Esophagus muscularis mucosa (tissue), 4 donors: Measurements from ENCODE around the gene ASTN2. TPM values are rescaled to one million over a fixed set of nuclear protein-coding genes. Genes with fewer than 3 reads are reported as not detected.

Source experiments
- DNase-seq: peaks from one replicate; pipeline ENCODE4 v3.0.0-alpha.2; 2017; ENCODE audit errors: extremely low spot score
- H3K27ac ChIP-seq, 4 donors: fragments of 200-600 bp; sonication (generic); replicated peaks in 1 of 4; 1 replicate in 3 of 4; 2 replicates in 1 of 4; pipeline ENCODE4 v1.5.1; 2016 to 2019; ENCODE audit warnings: mild to moderate bottlenecking in 1 of 4
- H3K27me3 ChIP-seq, 4 donors: fragments of 200-600 bp; sonication (generic); one replicate each; pipeline versions ENCODE4 v1.5.1 to v1.6.0; 2016 to 2019
- H3K36me3 ChIP-seq, 4 donors: fragments of 200-600 bp; sonication (generic); one replicate each; pipeline ENCODE4 v1.5.1; 2016 to 2019
- H3K4me1 ChIP-seq, 4 donors: fragments of 200-600 bp; sonication (generic); one replicate each; pipeline ENCODE4 v1.5.1; 2016 to 2019
- H3K4me3 ChIP-seq, 4 donors: fragments of 200-600 bp; sonication (generic); 1 replicate in 2 of 4; 2 replicates in 2 of 4; pipeline ENCODE4 v1.5.1; 2016 to 2019; ENCODE audit warnings: mild to moderate bottlenecking in 4 of 4, moderate library complexity in 1 of 4
- H3K9me3 ChIP-seq, 4 donors: fragments of 200-600 bp; sonication (generic); 1 replicate in 3 of 4; 2 replicates in 1 of 4; pipeline ENCODE4 v1.5.1; 2016 to 2019
- EP300 ChIP-seq: sonication (generic); formaldehyde crosslinking; IDR thresholded peaks from one replicate; pipeline ENCODE4 v1.6.1; 2017; ENCODE audit warnings: antibody characterized with exemption
- POLR2A ChIP-seq: fragments of 450-650 bp; IDR thresholded peaks from one replicate; pipeline ENCODE4 v1.6.1; 2017; ENCODE audit warnings: antibody characterized with exemption, moderate library complexity, mild to moderate bottlenecking, low read depth
- POLR2AphosphoS5 ChIP-seq, 2 donors: sonication (generic); formaldehyde crosslinking; IDR thresholded peaks; one replicate each; pipeline ENCODE4 v1.6.1; 2017; ENCODE audit warnings: antibody characterized with exemption in 2 of 2
- WGBS: methylation state at CpG from one replicate; pipeline ENCODE4 v1.1.5; 2018; 5-methylcytosine and 5-hydroxymethylcytosine counted together
- intact Hi-C: fragments of 100-400 bp; cut with DNase I; formaldehyde crosslinking; loops from one replicate; pipeline ENCODE4 v1.15.1; 2023
- total RNA-seq, 4 donors: library from RNA; depleted of rRNA; stranded (reverse); fragments of >200 nt; gene quantifications; one replicate each; pipeline versions ENCODE4 v1.1.0 to v1.2.1, GENCODE V29; 2016
- TF ChIP-seq, protein P1 (sequence below), 3 experiments: fragments of 200-600 bp in 2 of 3; fragments of 450-650 bp in 1 of 3; sonication (generic) in 2 of 3; IDR thresholded peaks; one replicate each; pipeline ENCODE4 v1.5.1; 2017 to 2019; ENCODE audit warnings: antibody characterized with exemption in 3 of 3, mild to moderate bottlenecking in 2 of 3, moderate library complexity in 1 of 3

The ASTN2 gene
- total RNA-seq, 4 donors from 2014 or later = 4.2 to 6.9 (median 5.5) TPM

DNA sequence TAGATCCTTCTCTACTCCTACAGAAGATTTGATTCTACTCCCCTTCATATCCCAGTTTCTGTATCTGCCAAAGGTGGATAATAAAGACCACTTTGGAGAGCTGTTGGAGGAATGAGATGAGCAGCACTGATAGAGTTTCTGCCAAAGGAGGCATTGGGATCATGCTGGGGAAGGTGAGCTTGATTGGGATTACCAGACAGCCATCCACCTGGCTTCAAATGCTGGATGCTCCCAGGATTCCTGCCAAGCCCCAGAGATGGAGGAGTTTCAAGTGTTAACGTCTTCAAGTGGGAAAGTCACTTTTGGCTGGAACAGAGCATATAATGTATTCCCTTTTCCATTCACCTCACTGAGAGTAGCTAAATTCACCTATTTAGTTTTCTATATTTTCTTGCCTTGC, 379.3 kb downstream of the ASTN2 start:
- H3K36me3 ChIP-seq = no peaks in the 10 kb centered on the region
- TF ChIP-seq EP300 = no peak
- TF ChIP-seq POLR2AphosphoS5 (IDR thresholded peaks at IDR 0.05) = no peak
- TF ChIP-seq, protein P1, sequence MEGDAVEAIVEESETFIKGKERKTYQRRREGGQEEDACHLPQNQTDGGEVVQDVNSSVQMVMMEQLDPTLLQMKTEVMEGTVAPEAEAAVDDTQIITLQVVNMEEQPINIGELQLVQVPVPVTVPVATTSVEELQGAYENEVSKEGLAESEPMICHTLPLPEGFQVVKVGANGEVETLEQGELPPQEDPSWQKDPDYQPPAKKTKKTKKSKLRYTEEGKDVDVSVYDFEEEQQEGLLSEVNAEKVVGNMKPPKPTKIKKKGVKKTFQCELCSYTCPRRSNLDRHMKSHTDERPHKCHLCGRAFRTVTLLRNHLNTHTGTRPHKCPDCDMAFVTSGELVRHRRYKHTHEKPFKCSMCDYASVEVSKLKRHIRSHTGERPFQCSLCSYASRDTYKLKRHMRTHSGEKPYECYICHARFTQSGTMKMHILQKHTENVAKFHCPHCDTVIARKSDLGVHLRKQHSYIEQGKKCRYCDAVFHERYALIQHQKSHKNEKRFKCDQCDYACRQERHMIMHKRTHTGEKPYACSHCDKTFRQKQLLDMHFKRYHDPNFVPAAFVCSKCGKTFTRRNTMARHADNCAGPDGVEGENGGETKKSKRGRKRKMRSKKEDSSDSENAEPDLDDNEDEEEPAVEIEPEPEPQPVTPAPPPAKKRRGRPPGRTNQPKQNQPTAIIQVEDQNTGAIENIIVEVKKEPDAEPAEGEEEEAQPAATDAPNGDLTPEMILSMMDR (IDR thresholded peaks at IDR 0.05) = no peak
- TF ChIP-seq POLR2A = no peak
- H3K27ac ChIP-seq = no peak overlapping the region
- H3K4me3 ChIP-seq = no peak overlapping the region
- whole genome bisulfite sequencing = 53% methylated on average over 1 of the region's 1 CpG
- H3K9me3 ChIP-seq = no peaks in the 10 kb centered on the region
- intact Hi-C loops = no loop called here
- no peaks in the 10 kb centered on the region for H3K4me1 ChIP-seq
- DNase-seq = no peak
- H3K27me3 ChIP-seq = no peaks in the 10 kb centered on the region

DNA sequence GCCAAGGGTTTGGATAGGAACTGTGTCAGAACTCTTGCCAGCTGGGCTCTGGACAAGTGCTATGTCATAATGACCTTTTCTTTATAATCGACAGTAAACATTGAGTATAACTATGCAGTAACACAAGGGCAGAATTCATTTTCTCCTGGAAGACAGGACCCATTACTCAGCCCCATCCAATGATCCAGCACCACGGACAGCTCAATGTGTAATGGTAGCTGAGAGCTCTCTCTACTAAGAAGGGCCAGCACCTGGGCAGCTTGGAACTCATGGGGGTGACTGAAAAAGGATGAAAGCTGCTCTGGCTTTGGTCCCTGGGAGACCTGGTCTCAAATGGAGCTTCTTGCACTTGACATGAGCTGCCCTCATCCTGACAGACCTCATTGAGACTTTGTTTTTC, 380.0 kb downstream of the ASTN2 start:
- intact Hi-C loops = no loop called here
- no peak for TF ChIP-seq POLR2AphosphoS5 (IDR thresholded peaks at IDR 0.05)
- TF ChIP-seq, protein P1 (IDR thresholded peaks at IDR 0.05) = no peak
- no peak for TF ChIP-seq POLR2A
- no peak for TF ChIP-seq EP300
- Histone ChIP-seq H3K9me3 (no peaks in the 10 kb centered on the region), H3K27ac (no peak overlapping the region), H3K27me3 (no peaks in the 10 kb centered on the region), H3K36me3 (no peaks in the 10 kb centered on the region), H3K4me3 (no peak overlapping the region), H3K4me1 (peaks cover 0 to 4% (median 0%) of the 10 kb centered on the region in 4 donors)
- WGBS = 34% methylated on average over 2 of the region's 2 CpGs
- no peak for DNase-seq

DNA sequence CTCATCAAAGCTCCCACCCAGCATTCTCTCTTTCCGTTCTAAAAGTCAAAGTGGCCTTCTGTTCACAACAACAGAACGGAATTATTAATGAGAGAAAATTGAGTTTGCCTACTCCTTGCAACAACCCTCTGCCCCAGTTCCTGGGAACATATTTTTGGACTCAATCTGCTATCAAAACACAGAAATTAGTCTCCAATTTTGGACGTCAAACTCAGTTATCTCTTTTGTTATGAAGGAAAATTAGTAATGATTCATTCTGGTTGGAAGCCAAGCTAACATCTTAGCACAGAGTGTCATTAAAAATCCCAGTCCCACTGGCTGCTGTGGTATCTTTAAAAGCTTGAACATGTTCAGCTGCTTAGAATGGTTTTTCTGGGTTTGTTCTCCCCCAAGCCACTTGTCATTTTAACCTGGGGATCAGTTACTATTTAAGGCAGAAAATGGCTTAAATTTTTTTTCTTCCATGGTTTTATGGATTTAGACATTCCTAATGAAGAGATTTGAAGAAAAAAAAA, 384.5 kb downstream of the ASTN2 start:
- Histone ChIP-seq H3K27me3 (no peaks in the 10 kb centered on the region), H3K9me3 (no peaks in the 10 kb centered on the region), H3K27ac (no peak overlapping the region), H3K4me3 (no peak overlapping the region), H3K4me1 (peaks cover 0 to 4% (median 2%) of the 10 kb centered on the region in 4 donors), H3K36me3 (no peaks in the 10 kb centered on the region)
- no peak for DNase-seq
- intact Hi-C loops = no loop called here
- 62% methylated on average over 3 of the region's 3 CpGs for WGBS
- TF ChIP-seq POLR2A (no peak), POLR2AphosphoS5 (IDR thresholded peaks at IDR 0.05) (no peak)

DNA sequence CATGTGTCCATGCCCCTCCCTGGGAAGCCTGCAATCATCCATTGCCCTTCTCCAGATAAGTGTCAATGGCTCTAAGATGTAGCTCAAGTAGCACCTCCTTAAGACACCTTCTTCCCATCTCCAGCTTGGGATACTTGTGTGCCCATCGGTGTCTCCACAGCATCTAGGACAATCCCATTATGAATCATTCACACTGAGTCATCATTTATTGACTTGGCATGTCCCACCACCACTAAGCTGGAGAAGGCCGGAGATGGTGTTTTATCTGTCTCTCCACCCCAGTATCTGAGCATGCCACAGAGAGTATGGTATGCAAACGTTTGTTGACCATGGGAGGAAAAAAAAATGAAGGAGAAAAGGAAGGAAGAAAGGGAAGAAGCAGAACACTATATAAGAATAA, 385.5 kb downstream of the ASTN2 start:
- no peaks in the 10 kb centered on the region for H3K36me3 ChIP-seq
- H3K4me1 ChIP-seq = peaks cover 0 to 4% (median 2%) of the 10 kb centered on the region in 4 donors
- H3K4me3 ChIP-seq = no peak overlapping the region
- DNase-seq = no peak
- H3K9me3 ChIP-seq = no peaks in the 10 kb centered on the region
- H3K27ac ChIP-seq = no peak overlapping the region
- 73% methylated on average over 3 of the region's 3 CpGs for WGBS
- TF ChIP-seq POLR2A = no peak
- TF ChIP-seq EP300 = no peak
- no peak for TF ChIP-seq POLR2AphosphoS5 (IDR thresholded peaks at IDR 0.05)
- H3K27me3 ChIP-seq = no peaks in the 10 kb centered on the region
- intact Hi-C loops = no loop called here

DNA sequence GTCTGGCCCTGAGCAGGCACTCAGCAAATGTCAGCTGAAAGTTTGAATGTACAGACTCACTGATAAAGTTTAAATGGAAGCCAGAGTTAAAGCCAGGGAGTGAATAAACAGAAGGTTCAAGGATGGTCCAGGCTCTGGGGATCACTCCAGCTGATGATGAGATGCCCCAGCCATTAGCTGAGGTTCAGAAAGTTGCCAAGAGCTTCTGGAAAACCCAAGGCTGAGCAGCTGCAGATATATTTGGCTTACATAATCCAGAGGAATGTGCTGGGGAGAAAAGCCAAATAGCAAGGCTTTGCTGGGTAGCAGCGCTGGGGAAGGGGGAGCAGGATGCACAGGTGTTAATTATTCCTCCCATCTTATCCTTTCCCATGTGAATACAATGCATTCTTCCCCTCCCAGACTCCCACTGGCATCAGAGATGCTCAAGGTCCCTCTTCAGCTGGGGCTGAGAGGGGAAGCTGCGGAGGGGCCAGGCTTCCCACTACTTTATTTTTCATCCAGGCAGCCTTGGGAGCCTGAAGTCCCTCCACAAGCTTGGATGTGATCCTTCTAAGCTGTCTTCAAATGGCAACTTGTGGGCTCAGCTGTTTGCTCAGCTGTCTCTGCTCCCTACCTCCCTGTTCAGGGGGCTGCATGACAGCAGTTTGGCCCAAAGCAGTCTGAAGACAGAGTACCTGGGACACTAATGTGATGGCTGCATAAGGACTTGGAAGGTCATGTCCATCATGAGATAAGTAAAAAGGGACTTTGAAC, 386.6 kb downstream of the ASTN2 start:
- intact Hi-C loops = no loop called here
- Histone ChIP-seq H3K9me3 (no peaks in the 10 kb centered on the region), H3K4me1 (peaks cover 0 to 4% (median 2%) of the 10 kb centered on the region in 4 donors), H3K36me3 (no peaks in the 10 kb centered on the region), H3K27ac (no peak overlapping the region), H3K4me3 (no peak overlapping the region), H3K27me3 (no peaks in the 10 kb centered on the region)
- 25% methylated on average over 2 of the region's 2 CpGs for WGBS
- TF ChIP-seq EP300 = no peak
- TF ChIP-seq, protein P1 (IDR thresholded peaks at IDR 0.05) = no peak
- no peak for TF ChIP-seq POLR2AphosphoS5 (IDR thresholded peaks at IDR 0.05)
- TF ChIP-seq POLR2A = no peak
- no peak for DNase-seq
